Measurements from ENCODE around the gene DHCR7.

- TF ChIP-seq CTCF (IDR thresholded peaks at IDR 0.05; ENCODE audit: insufficient read depth, low read length, poor library complexity, severe bottlenecking) (no peak), EZH2phosphoT487 (conservative IDR thresholded peaks at IDR 0.05; ENCODE audit: low read length) (no peak)
Measured at GRCh38 chr11:71450939-71451338, 2.7 kb upstream of the DHCR7 start.

All from SU-DHL-6 (cell line).